ENCODE results near the gene IER3IP1. TPM values are rescaled to one million over a fixed set of nuclear protein-coding genes. Genes with fewer than 3 reads are reported as not detected.
"Not testable (repeated sequence)": the region's sequence is repeated elsewhere in the genome, so short reads cannot be mapped to it uniquely, and the experiment has no call there.

The IER3IP1 gene
- total and polyA plus RNA-seq, 11 donors = 6.9 to 21.9 (median 10.5) TPM

DNA sequence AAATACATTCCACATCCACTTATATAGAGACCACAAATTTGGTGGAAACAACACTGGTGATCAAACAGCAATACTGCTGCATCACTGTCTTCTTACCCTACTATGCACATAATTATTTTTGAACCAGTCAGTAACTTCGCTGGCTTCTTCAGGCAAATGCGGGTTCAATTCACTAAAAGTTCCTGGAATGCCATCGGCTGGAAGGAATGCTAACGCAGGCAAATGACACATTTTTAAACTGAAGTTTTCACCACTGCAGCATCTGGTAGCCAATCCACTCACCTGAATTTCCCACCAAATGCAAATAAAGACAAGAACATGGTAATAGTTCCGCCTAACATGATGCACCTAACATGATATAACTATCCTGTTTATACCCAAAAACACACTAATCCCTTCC, 15.9 kb downstream of the IER3IP1 start:
- WGBS, 4 donors = 95 to 99% (median 97%) methylated on average over 5 of the region's 5 CpGs
- Histone ChIP-seq H3K27me3 (no peaks in the 10 kb centered on the region), H3K4me3 (no peak overlapping the region), H3K9me3 (no peaks in the 10 kb centered on the region), H3K27ac (no peak overlapping the region), H3K4me1 (peaks cover 0 to 6% (median 0%) of the 10 kb centered on the region in 12 donors), H3K36me3 (peaks cover 0 to 18% (median 12%) of the 10 kb centered on the region in 9 donors)
- ATAC-seq = no peak
- TF ChIP-seq, protein P1, sequence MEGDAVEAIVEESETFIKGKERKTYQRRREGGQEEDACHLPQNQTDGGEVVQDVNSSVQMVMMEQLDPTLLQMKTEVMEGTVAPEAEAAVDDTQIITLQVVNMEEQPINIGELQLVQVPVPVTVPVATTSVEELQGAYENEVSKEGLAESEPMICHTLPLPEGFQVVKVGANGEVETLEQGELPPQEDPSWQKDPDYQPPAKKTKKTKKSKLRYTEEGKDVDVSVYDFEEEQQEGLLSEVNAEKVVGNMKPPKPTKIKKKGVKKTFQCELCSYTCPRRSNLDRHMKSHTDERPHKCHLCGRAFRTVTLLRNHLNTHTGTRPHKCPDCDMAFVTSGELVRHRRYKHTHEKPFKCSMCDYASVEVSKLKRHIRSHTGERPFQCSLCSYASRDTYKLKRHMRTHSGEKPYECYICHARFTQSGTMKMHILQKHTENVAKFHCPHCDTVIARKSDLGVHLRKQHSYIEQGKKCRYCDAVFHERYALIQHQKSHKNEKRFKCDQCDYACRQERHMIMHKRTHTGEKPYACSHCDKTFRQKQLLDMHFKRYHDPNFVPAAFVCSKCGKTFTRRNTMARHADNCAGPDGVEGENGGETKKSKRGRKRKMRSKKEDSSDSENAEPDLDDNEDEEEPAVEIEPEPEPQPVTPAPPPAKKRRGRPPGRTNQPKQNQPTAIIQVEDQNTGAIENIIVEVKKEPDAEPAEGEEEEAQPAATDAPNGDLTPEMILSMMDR (IDR thresholded peaks at IDR 0.05) = no peak
- no peak for TF ChIP-seq POLR2A (IDR thresholded peaks at IDR 0.05)
- intact Hi-C loops (cut with DNase I) = no loop called here
- no peak for DNase-seq

DNA sequence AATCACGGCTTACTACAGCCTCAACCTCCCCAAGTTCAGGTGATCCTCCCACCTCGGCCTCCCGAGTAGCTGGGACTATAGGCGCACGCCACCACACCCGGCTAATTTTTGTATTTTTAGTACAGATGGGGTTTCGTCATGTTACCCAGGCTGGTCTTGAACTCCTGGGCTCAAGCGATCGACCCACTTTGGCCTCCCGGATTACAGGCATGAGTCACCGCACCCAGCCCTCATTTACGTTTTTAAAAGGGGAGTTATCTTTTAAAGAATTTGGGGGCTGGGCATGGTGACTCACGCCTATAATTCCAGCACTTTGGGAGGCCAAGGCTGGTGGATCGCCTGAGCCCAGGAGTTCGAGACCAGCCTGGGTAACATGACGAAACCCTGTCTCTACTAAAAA, 17.8 kb downstream of the IER3IP1 start:
- H3K9me3 ChIP-seq; intact Hi-C loops (cut with DNase I); DNase-seq; H3K4me1 ChIP-seq; H3K4me3 ChIP-seq; H3K27me3 ChIP-seq; ATAC-seq; H3K27ac ChIP-seq: not testable (repeated sequence)
- WGBS, 4 donors = 94 to 96% (median 95%) methylated on average over 16 of the region's 16 CpGs
- peaks cover 0 to 34% (median 24%) of the 10 kb centered on the region in 9 donors for H3K36me3 ChIP-seq

DNA sequence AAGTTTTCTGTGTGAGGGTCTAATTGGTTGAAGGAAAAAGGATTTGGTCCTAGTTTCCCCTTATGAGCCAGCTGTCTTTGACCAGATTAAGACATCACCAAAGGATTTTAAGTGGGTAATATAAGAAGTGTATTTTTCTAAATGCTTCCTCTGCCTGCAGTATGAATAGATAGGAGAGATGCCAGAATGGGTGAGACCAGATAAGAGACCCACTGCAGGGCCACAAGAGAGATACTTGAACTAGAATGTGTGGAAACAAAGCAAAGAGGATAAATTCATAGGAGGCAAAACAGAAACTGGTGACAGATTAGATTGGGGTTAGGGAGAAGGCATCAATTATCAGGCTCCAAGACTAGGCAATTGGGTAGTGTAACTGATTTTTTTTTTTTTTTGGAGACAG, 24.7 kb downstream of the IER3IP1 start:
- Histone ChIP-seq H3K4me1 (peaks cover 3 to 40% (median 18%) of the 10 kb centered on the region in 12 donors), H3K36me3 (peaks cover 0 to 33% (median 24%) of the 10 kb centered on the region in 9 donors), H3K9me3 (no peaks in the 10 kb centered on the region), H3K27me3 (no peaks in the 10 kb centered on the region), H3K4me3 (peak overlapping the region in 8 of 12 donors; percentile 64 to 89 (median 76)), H3K27ac (peak overlapping the region in 11 of 12 donors; percentile 87 to 98 (median 94))
- TF ChIP-seq, protein P1 (IDR thresholded peaks at IDR 0.05) = no peak
- no peak for TF ChIP-seq POLR2A (IDR thresholded peaks at IDR 0.05)
- DNase-seq = no peak
- no peak for ATAC-seq
- intact Hi-C loops (cut with DNase I) = loop anchor here in 1 of 10 donors (2.0 kb wide), 1 partner anchor 23 kb away; no protein-coding TSS in a partner anchor

DNA sequence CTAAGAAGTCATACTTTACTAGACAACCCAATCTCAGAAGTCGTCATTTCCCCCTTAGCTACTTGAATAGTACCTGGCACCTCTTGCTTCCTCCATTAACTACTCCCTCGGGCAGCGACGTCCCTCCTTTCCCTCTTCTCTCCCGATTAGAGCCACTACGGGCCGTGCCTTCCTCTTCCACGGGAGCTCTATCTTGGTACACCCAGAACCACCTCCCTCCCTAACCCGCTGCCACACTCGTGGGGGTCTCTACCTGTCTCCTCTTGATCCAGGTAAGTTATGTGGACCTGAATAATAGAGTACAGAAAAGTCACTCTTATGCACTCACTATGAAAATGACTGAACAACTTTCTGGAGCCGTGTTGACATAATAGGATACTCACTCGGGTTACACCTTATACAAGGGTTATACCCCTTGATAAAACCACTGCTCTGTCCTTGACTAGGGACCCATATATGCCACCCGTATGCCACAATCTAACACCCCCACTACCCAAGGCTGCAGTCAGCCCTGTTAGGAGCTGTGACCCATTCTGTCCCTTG, 25.3 kb downstream of the IER3IP1 start:
- no peaks in the 10 kb centered on the region for H3K27me3 ChIP-seq
- peak in 4 of 5 donors; percentile 8 to 33 (median 22) for DNase-seq
- H3K4me3 ChIP-seq = peak overlapping the region; percentile 29 to 89 (median 73)
- intact Hi-C loops (cut with DNase I) = loop anchor here in 1 of 10 donors (2.0 kb wide), 1 partner anchor 24 kb away; no protein-coding TSS in a partner anchor
- H3K4me1 ChIP-seq = peaks cover 3 to 40% (median 20%) of the 10 kb centered on the region in 12 donors
- peak; percentile 25 to 43 (median 26) for ATAC-seq
- no peak for TF ChIP-seq POLR2A (IDR thresholded peaks at IDR 0.05)
- TF ChIP-seq, protein P1 (IDR thresholded peaks at IDR 0.05) = no peak
- H3K36me3 ChIP-seq = peaks cover 0 to 27% (median 20%) of the 10 kb centered on the region in 9 donors
- peak overlapping the region; percentile 87 to 98 (median 94) for H3K27ac ChIP-seq
- 5 to 10% (median 8%) methylated on average over 13 of the region's 13 CpGs for WGBS, 4 donors
- H3K9me3 ChIP-seq = no peaks in the 10 kb centered on the region
